ENCODE results near the gene EMILIN2. TPM values are rescaled to one million over a fixed set of nuclear protein-coding genes. Genes with fewer than 3 reads are reported as not detected.

The EMILIN2 gene
- total RNA-seq, 1 experiment from 2014 or later, result 0.07 TPM

DNA sequence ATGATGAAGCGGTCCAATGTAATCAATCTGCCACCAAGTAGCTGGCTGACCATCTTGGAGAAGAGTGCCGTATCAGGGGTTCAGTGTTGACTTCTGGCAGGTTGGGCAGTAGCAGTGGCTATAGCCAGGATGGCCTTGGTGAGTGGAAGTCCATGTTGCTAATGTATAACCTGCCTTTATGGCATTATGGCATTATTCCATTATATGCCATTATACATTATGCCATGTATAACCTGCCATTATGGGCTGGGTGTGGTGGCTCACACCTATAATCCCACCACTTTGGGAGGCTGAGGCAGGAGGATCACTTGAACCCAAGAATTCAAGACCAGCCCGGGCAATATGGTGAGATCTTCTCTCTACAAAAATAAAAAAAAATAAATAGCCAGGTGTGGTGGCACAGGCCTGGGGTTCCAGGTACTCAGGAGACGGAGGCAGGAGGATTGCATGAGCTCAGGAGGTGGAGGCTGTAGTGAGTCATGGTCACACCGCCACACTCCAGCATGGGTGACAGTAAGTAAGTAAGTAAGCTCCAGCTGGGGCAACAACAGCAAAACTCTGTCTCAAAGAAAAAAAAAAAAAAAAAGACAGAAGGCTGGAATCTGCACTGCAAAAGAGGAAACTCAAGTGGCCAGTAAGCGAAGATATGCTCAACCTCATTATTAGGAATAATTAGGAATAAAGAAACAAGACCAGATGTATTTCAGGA, 24.4 kb upstream of the EMILIN2 start:
- H3K27me3 ChIP-seq (ENCODE audit: insufficient read depth, low read depth), result no peaks in the 10 kb centered on the region
- H4K20me1 ChIP-seq (ENCODE audit: insufficient read depth), result no peaks in the 10 kb centered on the region
- CTCF ChIA-PET, result no interaction called here
- intact Hi-C loops (cut with micrococcal nuclease; ENCODE audit: unreplicated experiment), result no loop called here
- TF ChIP-seq, protein P1, sequence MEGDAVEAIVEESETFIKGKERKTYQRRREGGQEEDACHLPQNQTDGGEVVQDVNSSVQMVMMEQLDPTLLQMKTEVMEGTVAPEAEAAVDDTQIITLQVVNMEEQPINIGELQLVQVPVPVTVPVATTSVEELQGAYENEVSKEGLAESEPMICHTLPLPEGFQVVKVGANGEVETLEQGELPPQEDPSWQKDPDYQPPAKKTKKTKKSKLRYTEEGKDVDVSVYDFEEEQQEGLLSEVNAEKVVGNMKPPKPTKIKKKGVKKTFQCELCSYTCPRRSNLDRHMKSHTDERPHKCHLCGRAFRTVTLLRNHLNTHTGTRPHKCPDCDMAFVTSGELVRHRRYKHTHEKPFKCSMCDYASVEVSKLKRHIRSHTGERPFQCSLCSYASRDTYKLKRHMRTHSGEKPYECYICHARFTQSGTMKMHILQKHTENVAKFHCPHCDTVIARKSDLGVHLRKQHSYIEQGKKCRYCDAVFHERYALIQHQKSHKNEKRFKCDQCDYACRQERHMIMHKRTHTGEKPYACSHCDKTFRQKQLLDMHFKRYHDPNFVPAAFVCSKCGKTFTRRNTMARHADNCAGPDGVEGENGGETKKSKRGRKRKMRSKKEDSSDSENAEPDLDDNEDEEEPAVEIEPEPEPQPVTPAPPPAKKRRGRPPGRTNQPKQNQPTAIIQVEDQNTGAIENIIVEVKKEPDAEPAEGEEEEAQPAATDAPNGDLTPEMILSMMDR (conservative IDR thresholded peaks at IDR 0.05), result no peak
- TF ChIP-seq EZH2 (IDR thresholded peaks at IDR 0.05; ENCODE audit: low read depth), result no peak
- H3K4me3 ChIP-seq, result no peak overlapping the region
- no peaks in the 10 kb centered on the region for H3F3A ChIP-seq (ENCODE audit: insufficient read depth, low read depth)
- H3K9me2 ChIP-seq (ENCODE audit: insufficient read depth), result no peaks in the 10 kb centered on the region
- no peaks in the 10 kb centered on the region for H3K36me3 ChIP-seq (ENCODE audit: low read depth)
- no peak overlapping the region for H3K4me2 ChIP-seq
- POLR2A ChIA-PET (ENCODE audit: unreplicated experiment), result no interaction called here
- no peak overlapping the region for H2AFZ ChIP-seq
- no peaks in the 10 kb centered on the region for H3K79me2 ChIP-seq (ENCODE audit: low read depth)
- DNase-seq, result no peak
- no peaks in the 10 kb centered on the region for H3K4me1 ChIP-seq (replicated peaks; ENCODE audit: insufficient read depth)
- no TSS peak for BruUV-seq (replicated peaks)
- H3K27ac ChIP-seq, result no peak overlapping the region
- H3K9me3 ChIP-seq (ENCODE audit: insufficient read depth, low read depth), result no peaks in the 10 kb centered on the region; the same call in 1 of the 2 replicates

DNA sequence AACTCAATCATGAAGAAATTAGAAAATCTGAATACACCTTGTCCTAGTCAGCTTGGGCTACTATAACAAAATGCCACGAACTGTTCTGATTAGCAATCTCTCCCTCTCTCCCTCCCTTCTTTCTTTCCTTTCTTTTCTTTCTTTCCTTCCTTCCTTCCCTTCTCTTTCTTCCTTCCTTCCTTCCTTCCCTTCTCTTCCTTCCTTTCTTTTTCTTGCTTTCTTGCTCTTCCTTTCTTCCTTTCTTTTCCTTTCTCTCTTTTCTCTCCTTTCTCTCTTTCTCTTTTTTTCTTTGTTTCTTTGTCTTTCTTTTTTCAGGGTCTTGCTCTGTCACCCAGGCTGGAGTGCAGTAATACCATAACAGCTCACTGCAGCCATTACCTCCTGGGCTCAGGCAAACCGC, 23.6 kb upstream of the EMILIN2 start:
- no peaks in the 10 kb centered on the region for H3K27me3 ChIP-seq (ENCODE audit: insufficient read depth, low read depth)
- TF ChIP-seq, protein P1 (conservative IDR thresholded peaks at IDR 0.05), result no peak
- no TSS peak for BruUV-seq (replicated peaks)
- no peak for DNase-seq
- ChIA-PET CTCF (no interaction called here), POLR2A (ENCODE audit: unreplicated experiment) (no interaction called here)
- H3K9me2 ChIP-seq (ENCODE audit: insufficient read depth), result no peaks in the 10 kb centered on the region
- H3K79me2 ChIP-seq (ENCODE audit: low read depth), result no peaks in the 10 kb centered on the region
- H4K20me1 ChIP-seq (ENCODE audit: insufficient read depth), result no peaks in the 10 kb centered on the region
- H3K4me2 ChIP-seq, result no peak overlapping the region
- no peak overlapping the region for H3K4me3 ChIP-seq
- H3K27ac ChIP-seq, result no peak overlapping the region
- H3F3A ChIP-seq (ENCODE audit: insufficient read depth, low read depth), result no peaks in the 10 kb centered on the region
- no peaks in the 10 kb centered on the region for H3K4me1 ChIP-seq (replicated peaks; ENCODE audit: insufficient read depth)
- intact Hi-C loops (cut with micrococcal nuclease; ENCODE audit: unreplicated experiment), result no loop called here
- H3K36me3 ChIP-seq (ENCODE audit: low read depth), result no peaks in the 10 kb centered on the region
- no peaks in the 10 kb centered on the region; the same call in 1 of the 2 replicates for H3K9me3 ChIP-seq (ENCODE audit: insufficient read depth, low read depth)
- H2AFZ ChIP-seq, result no peak overlapping the region

DNA sequence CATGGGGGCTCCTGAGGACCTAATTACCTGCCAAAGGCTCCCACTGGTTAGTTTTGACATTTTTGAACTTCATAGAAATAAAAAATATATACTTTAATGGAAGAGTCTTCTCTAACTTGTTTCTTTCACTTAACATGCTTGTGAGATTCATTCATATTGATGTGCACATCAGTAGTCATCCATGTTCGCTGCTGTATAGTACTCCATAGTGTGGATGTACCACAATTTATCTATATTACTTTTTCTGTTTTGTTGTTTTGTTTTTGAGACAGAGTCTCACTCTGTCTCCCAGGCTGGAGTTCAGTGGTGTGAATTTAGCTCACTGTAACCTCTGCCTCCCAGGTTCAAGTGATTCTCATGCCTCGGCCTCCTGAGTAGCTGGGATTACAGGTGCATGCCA, 22.8 kb upstream of the EMILIN2 start:
- no peaks in the 10 kb centered on the region for H3K36me3 ChIP-seq (ENCODE audit: low read depth)
- no peaks in the 10 kb centered on the region for H3F3A ChIP-seq (ENCODE audit: insufficient read depth, low read depth)
- H3K4me3 ChIP-seq, result no peak overlapping the region
- H3K4me1 ChIP-seq (replicated peaks; ENCODE audit: insufficient read depth), result no peaks in the 10 kb centered on the region
- no peaks in the 10 kb centered on the region for H3K9me2 ChIP-seq (ENCODE audit: insufficient read depth)
- H3K79me2 ChIP-seq (ENCODE audit: low read depth), result no peaks in the 10 kb centered on the region
- no peak for DNase-seq
- H4K20me1 ChIP-seq (ENCODE audit: insufficient read depth), result no peaks in the 10 kb centered on the region
- intact Hi-C loops (cut with micrococcal nuclease; ENCODE audit: unreplicated experiment), result no loop called here
- BruUV-seq (replicated peaks), result no TSS peak
- no peak overlapping the region for H2AFZ ChIP-seq
- H3K9me3 ChIP-seq (ENCODE audit: insufficient read depth, low read depth), result no peaks in the 10 kb centered on the region
- ChIA-PET POLR2A (ENCODE audit: unreplicated experiment) (no interaction called here), CTCF (no interaction called here)
- no peak overlapping the region for H3K4me2 ChIP-seq
- H3K27ac ChIP-seq, result no peak overlapping the region
- H3K27me3 ChIP-seq (ENCODE audit: insufficient read depth, low read depth), result no peaks in the 10 kb centered on the region
- no peak for TF ChIP-seq EZH2 (IDR thresholded peaks at IDR 0.05; ENCODE audit: low read depth)
- TF ChIP-seq, protein P1 (conservative IDR thresholded peaks at IDR 0.05), result no peak

Measured in PC-9 (cell line).